GM21423 (cell line): ENCODE results near the gene GAS2L2.

Source experiments
- ATAC-seq: cut with Tn5 transposase; IDR thresholded peaks from one replicate; pipeline ENCODE4 v1.9.1; 2021; ENCODE audit warnings: mild to moderate bottlenecking, moderate library complexity; ENCODE audit not compliant: unreplicated experiment

GAS2L2 gene

GRCh38 chr17:35752945-35753764 is at the start of gene GAS2L2:
Gene GAS2L2, minus strand, starts transcription at chr17:35753239. Its CDS starts 389 bp downstream, at chr17:35752850.
- ATAC-seq, result no peak

GRCh38 chr17:35801583-35802224 is 48.7 kb upstream of the GAS2L2 start:
- no peak for ATAC-seq

- no peak for ATAC-seq
Measured at GRCh38 chr17:35799942-35800341, 46.9 kb upstream of the GAS2L2 start.

- no peak for ATAC-seq
Measured at GRCh38 chr17:35797918-35798317, 44.9 kb upstream of the GAS2L2 start.

GRCh38 chr17:35797370-35797769 is 44.3 kb upstream of the GAS2L2 start:
- ATAC-seq, result no peak

GRCh38 chr17:35796942-35797341 is 43.9 kb upstream of the GAS2L2 start:
- no peak for ATAC-seq

- ATAC-seq, result no peak
Measured at GRCh38 chr17:35795871-35796265, 42.8 kb upstream of the GAS2L2 start.

- ATAC-seq, result no peak
Measured at GRCh38 chr17:35795007-35795870, 42.2 kb upstream of the GAS2L2 start, which contains the start of gene MMP28. Gene MMP28, minus strand, starts transcription at chr17:35795641. Its CDS starts 264 bp downstream, at chr17:35795377.

GRCh38 chr17:35793257-35793656 is 40.2 kb upstream of the GAS2L2 start:
- ATAC-seq, result no peak

- ATAC-seq, result no peak
Measured at GRCh38 chr17:35791681-35792350, 38.8 kb upstream of the GAS2L2 start.

- no peak for ATAC-seq
Measured at GRCh38 chr17:35790841-35791240, 37.8 kb upstream of the GAS2L2 start.

GRCh38 chr17:35788477-35789368 is 35.7 kb upstream of the GAS2L2 start:
- no peak for ATAC-seq

GRCh38 chr17:35786941-35787432 is 33.9 kb upstream of the GAS2L2 start:
- ATAC-seq, result no peak

GRCh38 chr17:35784895-35785294 is 31.9 kb upstream of the GAS2L2 start:
- ATAC-seq, result no peak

GRCh38 chr17:35780950-35781349 is 27.9 kb upstream of the GAS2L2 start:
- no peak for ATAC-seq

GRCh38 chr17:35778641-35779196 is 25.7 kb upstream of the GAS2L2 start:
- ATAC-seq, result no peak

- no peak for ATAC-seq
Measured at GRCh38 chr17:35775583-35775982, 22.5 kb upstream of the GAS2L2 start.

- no peak for ATAC-seq
Measured at GRCh38 chr17:35775039-35775438, 22.0 kb upstream of the GAS2L2 start.

GRCh38 chr17:35774499-35774898 is 21.5 kb upstream of the GAS2L2 start:
- ATAC-seq, result no peak
